GM12874 (cell line): Measurements from ENCODE around the gene RSPH9.

Experiments used
- CTCF ChIP-seq: IDR thresholded peaks from 2 replicates; pipeline ENCODE4 v1.5.1; 2011; ENCODE audit warnings: low read depth, mild to moderate bottlenecking, control low read depth, low read length, moderate library complexity; ENCODE audit not compliant: insufficient read depth

RSPH9 gene

GRCh38 chr6:43689421-43689820 is 44.6 kb downstream of the RSPH9 start:
- no peak for TF ChIP-seq CTCF

- no peak for TF ChIP-seq CTCF
Measured at GRCh38 chr6:43695215-43695966, 50.6 kb downstream of the RSPH9 start.

- TF ChIP-seq CTCF: no peak
Measured at GRCh38 chr6:43695967-43696291, 51.1 kb downstream of the RSPH9 start.

GRCh38 chr6:43697421-43697820 is 52.6 kb downstream of the RSPH9 start:
- TF ChIP-seq CTCF: no peak

GRCh38 chr6:43698584-43699349 is 53.9 kb downstream of the RSPH9 start:
- no peak for TF ChIP-seq CTCF

- TF ChIP-seq CTCF: no peak
Measured at GRCh38 chr6:43699564-43700186, 54.8 kb downstream of the RSPH9 start.

- TF ChIP-seq CTCF: no peak
Measured at GRCh38 chr6:43702171-43702533, 57.3 kb downstream of the RSPH9 start.
